AG10803 (cell line): ENCODE data around the gene KCP.

Source experiments
- DNase-seq: peaks from one replicate; pipeline ENCODE4 v3.0.0; 2010; ENCODE audit warnings: low read depth
- H3K4me3 ChIP-seq: 2 replicates; pipeline ENCODE4 v1.5.1; 2011; ENCODE audit warnings: mild to moderate bottlenecking, low read length, control low read depth
- CTCF ChIP-seq: conservative IDR thresholded peaks from 2 replicates; pipeline ENCODE4 v1.5.1; 2011; ENCODE audit warnings: mild to moderate bottlenecking, low read length, control low read depth, inconsistent platforms

KCP gene

GRCh38 chr7:128885370-128886187 is 24.9 kb downstream of the KCP start:
- DNase-seq, result no peak
- TF ChIP-seq CTCF, result no peak
- H3K4me3 ChIP-seq, result no peak overlapping the region

DNA sequence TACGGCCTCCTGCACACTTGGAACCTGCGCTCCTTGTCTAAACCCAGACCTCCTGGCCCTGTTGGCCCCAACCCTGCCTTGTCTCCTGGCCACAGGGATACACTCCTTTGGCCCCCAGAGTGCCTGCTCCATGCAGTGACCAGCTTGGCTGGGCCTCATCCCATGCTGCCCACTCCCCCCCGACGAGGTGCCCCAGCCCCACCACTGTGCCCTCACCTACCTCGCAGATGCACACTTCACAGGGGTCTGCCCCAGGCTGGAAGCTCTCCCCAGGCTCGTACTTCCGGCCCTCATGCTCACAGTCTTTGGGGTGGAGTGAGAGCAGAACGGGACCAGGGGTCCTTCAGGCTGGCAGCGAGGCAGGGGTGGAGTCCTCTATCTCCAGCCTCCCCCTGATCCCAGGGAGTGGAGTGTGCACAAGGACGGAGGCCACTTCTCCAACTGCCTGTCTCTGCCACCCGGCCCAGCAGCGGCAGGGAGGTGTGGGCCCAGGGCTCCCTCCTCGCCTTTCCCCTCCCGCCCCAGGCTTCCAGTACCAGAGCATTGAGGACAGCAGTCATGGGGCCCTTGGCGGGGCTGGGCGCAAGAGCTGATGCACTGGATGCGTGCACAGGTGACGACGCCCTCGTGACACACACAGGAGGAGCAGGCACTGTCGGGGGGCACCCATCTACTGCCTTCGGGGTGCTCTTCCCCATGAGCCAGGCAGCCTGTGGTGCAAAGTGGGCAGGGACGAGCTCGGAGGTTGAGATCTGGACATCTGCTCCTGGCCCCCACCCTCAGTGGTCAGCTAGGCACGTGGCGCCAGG is 25.7 kb downstream of the KCP start:
- no peak for DNase-seq
- no peak overlapping the region for H3K4me3 ChIP-seq
- TF ChIP-seq CTCF, result no peak

DNA sequence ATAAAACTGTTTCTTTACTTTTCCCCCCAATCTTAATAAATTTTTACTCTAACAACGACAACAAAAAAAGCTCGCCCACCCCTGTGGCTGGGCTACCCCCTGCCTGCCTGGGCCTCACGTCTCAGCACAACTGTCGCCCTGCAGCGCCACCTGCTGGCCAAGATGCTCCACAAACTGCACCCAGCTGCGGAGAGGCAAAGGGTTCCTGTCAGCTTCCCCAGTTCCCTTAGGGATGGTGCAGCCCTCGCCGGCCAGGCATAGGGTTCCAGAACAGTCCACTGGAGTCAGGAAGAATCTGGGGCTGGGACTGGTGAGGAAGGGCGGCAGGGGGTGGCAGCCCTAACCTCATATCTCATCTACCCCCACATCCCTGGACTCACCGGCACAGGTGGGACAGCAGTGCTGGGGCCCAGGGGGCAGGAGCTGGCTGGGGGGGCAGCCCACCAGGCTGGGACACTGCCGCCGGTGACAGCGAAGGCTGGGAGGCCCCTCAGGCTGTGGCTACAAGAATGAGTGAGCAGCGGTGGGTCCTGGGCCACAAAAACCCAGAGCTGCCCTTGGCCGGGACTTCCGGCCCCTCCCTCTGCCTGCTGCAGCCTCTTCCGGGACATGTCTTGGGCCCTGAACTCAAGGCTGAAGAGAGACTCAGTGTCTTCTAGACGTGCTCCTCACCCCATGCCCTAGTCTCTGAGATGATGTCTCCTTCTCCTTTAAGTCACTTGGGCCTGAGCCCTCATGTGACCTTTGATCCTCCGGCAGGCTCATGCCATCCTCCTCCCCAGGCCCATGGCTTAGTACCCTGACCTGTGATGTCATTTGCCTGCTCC is 26.7 kb downstream of the KCP start:
- DNase-seq, result peak; percentile 52
- TF ChIP-seq CTCF, result peak; percentile 86
- H3K4me3 ChIP-seq, result no peak overlapping the region

- no peak for TF ChIP-seq CTCF
- DNase-seq, result no peak
- no peak overlapping the region for H3K4me3 ChIP-seq
Measured at GRCh38 chr7:128882134-128882533, 28.4 kb downstream of the KCP start.

DNA sequence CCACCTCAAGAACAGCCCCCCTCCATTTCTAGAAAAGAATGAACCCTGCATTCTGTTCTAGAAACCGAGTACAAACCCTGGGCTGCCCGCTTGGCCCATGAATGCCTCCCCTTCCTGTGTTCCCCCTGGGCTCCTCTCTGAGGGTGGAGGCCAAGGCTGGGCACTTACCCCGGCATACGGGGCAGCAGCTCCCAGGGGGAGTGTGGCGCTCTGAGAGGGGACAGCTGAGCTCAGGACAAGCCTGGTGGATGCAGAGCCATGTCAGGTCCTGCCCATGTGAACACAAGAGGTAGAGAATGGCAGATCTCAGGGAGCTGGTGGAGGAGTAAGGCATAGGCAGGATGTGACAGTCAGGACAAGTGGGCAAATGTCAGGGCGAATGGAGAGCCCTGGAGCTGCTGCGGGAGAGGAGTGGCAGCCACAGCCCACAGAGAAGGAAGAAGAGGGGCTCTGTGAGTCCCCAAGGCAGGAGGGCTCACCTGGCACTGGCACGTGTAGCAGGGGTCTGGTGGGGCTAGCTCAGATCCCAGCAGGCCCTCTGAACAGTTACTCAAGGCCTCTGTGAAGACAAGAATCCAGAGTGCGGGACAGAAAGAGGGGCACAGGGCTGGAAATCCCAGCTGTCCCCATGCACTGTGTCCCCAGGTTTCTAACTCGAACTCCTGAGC is 28.9 kb downstream of the KCP start:
- DNase-seq, result no peak
- TF ChIP-seq CTCF, result no peak
- no peak overlapping the region for H3K4me3 ChIP-seq

GRCh38 chr7:128880791-128881457 is 29.6 kb downstream of the KCP start:
- no peak for TF ChIP-seq CTCF
- H3K4me3 ChIP-seq, result no peak overlapping the region
- no peak for DNase-seq
